Measurements from ENCODE around the gene WDR7. TPM values are rescaled to one million over a fixed set of nuclear protein-coding genes. Genes with fewer than 3 reads are reported as not detected.
A peak's percentile ranks its signal among the peaks of the same experiment; 100 is the strongest.

Gene WDR7
- total RNA-seq, 2 donors from 2014 or later = 19.7 to 29.0 TPM

GRCh38 chr18:56678836-56679565, 27.8 kb downstream of the WDR7 start:
- WGBS = 74% methylated on average over 4 of the region's 4 CpGs
- H3K27me3 ChIP-seq (replicated peaks; ENCODE audit: insufficient read depth) = no peaks in the 10 kb centered on the region
- no peak overlapping the region for H3K27ac ChIP-seq
- no peak overlapping the region for H3K4me3 ChIP-seq
- H3K9me3 ChIP-seq = no peaks in the 10 kb centered on the region
- intact Hi-C loops (cut with DNase I) = no loop called here
- H3K36me3 ChIP-seq = no peaks in the 10 kb centered on the region
- H3K4me1 ChIP-seq (replicated peaks) = no peaks in the 10 kb centered on the region
- DNase-seq (ENCODE audit: low spot score) = no peak
- no peak for TF ChIP-seq CTCF (IDR thresholded peaks at IDR 0.05)
- TF ChIP-seq POLR2A (IDR thresholded peaks at IDR 0.05) = no peak
- TF ChIP-seq POLR2AphosphoS5 (IDR thresholded peaks at IDR 0.05) = no peak

GRCh38 chr18:56684277-56684676, 33.1 kb downstream of the WDR7 start:
- no peaks in the 10 kb centered on the region for H3K36me3 ChIP-seq
- H3K27me3 ChIP-seq (replicated peaks; ENCODE audit: insufficient read depth) = no peaks in the 10 kb centered on the region
- H3K4me1 ChIP-seq (replicated peaks) = no peaks in the 10 kb centered on the region
- no peak for DNase-seq (ENCODE audit: low spot score)
- intact Hi-C loops (cut with DNase I) = no loop called here
- no peak overlapping the region for H3K4me3 ChIP-seq
- H3K9me3 ChIP-seq = no peaks in the 10 kb centered on the region
- WGBS = 94% methylated on average over 3 of the region's 3 CpGs
- no peak for TF ChIP-seq POLR2AphosphoS5 (IDR thresholded peaks at IDR 0.05)
- no peak for TF ChIP-seq CTCF (IDR thresholded peaks at IDR 0.05)
- no peak for TF ChIP-seq POLR2A (IDR thresholded peaks at IDR 0.05)
- H3K27ac ChIP-seq = no peak overlapping the region

- DNase-seq (ENCODE audit: low spot score) = no peak
- Histone ChIP-seq H3K27ac (no peak overlapping the region), H3K27me3 (replicated peaks; ENCODE audit: insufficient read depth) (no peaks in the 10 kb centered on the region), H3K4me1 (replicated peaks) (no peaks in the 10 kb centered on the region), H3K36me3 (no peaks in the 10 kb centered on the region), H3K4me3 (no peak overlapping the region), H3K9me3 (no peaks in the 10 kb centered on the region)
- TF ChIP-seq POLR2A (IDR thresholded peaks at IDR 0.05) (no peak), POLR2AphosphoS5 (IDR thresholded peaks at IDR 0.05) (no peak), CTCF (IDR thresholded peaks at IDR 0.05) (no peak)
- WGBS = 94% methylated on average over 2 of the region's 2 CpGs
- intact Hi-C loops (cut with DNase I) = no loop called here
These were observed 40.4 kb downstream of the WDR7 start for GRCh38 chr18:56691530-56691929.

DNA sequence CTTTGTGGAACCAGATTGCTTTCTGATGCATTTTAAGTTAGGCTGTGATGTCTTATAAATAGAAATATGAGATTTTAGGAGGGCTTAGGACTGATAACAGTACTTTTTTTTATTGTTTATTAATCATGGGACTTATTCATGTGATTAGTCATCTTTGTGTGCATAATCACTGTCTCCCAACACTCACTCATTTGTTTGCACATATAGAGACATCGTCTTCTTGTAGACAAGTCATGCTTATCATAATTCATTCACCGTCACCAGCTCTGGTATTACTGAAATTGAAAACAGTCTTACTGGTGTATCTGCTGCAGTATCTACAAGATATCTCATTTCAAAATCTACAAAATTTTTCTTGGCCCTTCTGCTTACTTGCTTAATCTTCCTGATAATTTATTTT, 45.8 kb downstream of the WDR7 start:
- DNase-seq (ENCODE audit: low spot score) = no peak
- H3K4me3 ChIP-seq = no peak overlapping the region
- no peaks in the 10 kb centered on the region for H3K9me3 ChIP-seq
- TF ChIP-seq POLR2A (IDR thresholded peaks at IDR 0.05) (no peak), CTCF (IDR thresholded peaks at IDR 0.05) (no peak), POLR2AphosphoS5 (IDR thresholded peaks at IDR 0.05) (no peak)
- no peaks in the 10 kb centered on the region for H3K4me1 ChIP-seq (replicated peaks)
- no peaks in the 10 kb centered on the region for H3K27me3 ChIP-seq (replicated peaks; ENCODE audit: insufficient read depth)
- intact Hi-C loops (cut with DNase I) = no loop called here
- WGBS = 64% methylated on average over 2 of the region's 2 CpGs
- no peak overlapping the region for H3K27ac ChIP-seq
- H3K36me3 ChIP-seq = no peaks in the 10 kb centered on the region

- WGBS = 55% methylated on average over 5 of the region's 5 CpGs
- no peak for DNase-seq (ENCODE audit: low spot score)
- H3K4me1 ChIP-seq (replicated peaks) = no peaks in the 10 kb centered on the region
- no peaks in the 10 kb centered on the region for H3K27me3 ChIP-seq (replicated peaks; ENCODE audit: insufficient read depth)
- no peaks in the 10 kb centered on the region for H3K36me3 ChIP-seq
- intact Hi-C loops (cut with DNase I) = no loop called here
- H3K27ac ChIP-seq = no peak overlapping the region
- H3K9me3 ChIP-seq = no peaks in the 10 kb centered on the region
- H3K4me3 ChIP-seq = no peak overlapping the region
- TF ChIP-seq CTCF (IDR thresholded peaks at IDR 0.05) (peak in 1 of 4 experiments; percentile 25), POLR2AphosphoS5 (IDR thresholded peaks at IDR 0.05) (no peak), POLR2A (IDR thresholded peaks at IDR 0.05) (no peak)
These were observed 51.8 kb downstream of the WDR7 start for GRCh38 chr18:56702946-56703345.

All from prostate gland (tissue), 2 donors.